ENCODE data around the gene AMER1. TPM values are rescaled to one million over a fixed set of nuclear protein-coding genes. Genes with fewer than 3 reads are reported as not detected.

Gene AMER1
- total and polyA plus RNA-seq, 4 experiments from 2014 or later = 0.05 to 5.5 (median 5.2) TPM; not detected in 1

DNA sequence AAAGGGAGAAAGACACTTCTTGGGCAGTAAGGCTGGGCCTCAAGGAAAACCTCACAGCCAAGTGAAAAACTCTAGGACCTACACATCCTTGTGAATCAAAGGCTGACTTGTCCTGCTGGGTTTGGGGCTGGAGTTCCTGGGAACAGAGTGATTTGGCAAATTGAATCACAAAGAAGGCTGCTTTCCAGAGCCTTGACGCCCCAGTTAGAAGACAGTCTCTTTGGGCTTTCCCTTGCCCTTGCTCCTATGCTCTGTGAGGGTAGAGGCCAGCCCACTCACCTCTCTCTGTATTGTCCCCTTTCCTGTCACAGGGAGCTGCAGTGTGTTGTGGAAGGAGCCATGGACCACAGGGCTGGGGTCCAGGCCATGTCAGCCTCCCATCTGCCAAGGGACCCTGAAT, 9.6 kb downstream of the AMER1 start:
- POLR2A ChIA-PET (ENCODE audit: partially characterized antibody) = no interaction called here
- peak overlapping the region in 1 of 7 donors; percentile 23 for H3K27ac Mint-ChIP-seq

GRCh38 chrX:64192673-64193072, 12.8 kb downstream of the AMER1 start:
- no peaks in the 10 kb centered on the region for H3K9me3 Mint-ChIP-seq
- no peak overlapping the region for H3K27ac Mint-ChIP-seq
- intact Hi-C loops (cut with micrococcal nuclease) = no loop called here
- no peak overlapping the region for H3K4me3 Mint-ChIP-seq
- Histone ChIP-seq H3K27me3 (ENCODE audit: insufficient read depth, low read length) (no peaks in the 10 kb centered on the region), H3K4me3 (ENCODE audit: low read length in 2 of 2) (no peak overlapping the region), H3K36me3 (ENCODE audit: insufficient read depth, low read length) (no peaks in the 10 kb centered on the region), H3K9me3 (ENCODE audit: control insufficient read depth in 1 of 2, low read length in 2 of 2) (no peaks in the 10 kb centered on the region), H3K4me1 (ENCODE audit: insufficient read depth, low read length) (no peaks in the 10 kb centered on the region), H3K27ac (ENCODE audit: low read depth, low read length) (no peak overlapping the region)
- H3K4me1 Mint-ChIP-seq = no peaks in the 10 kb centered on the region
- DNase-seq = no peak
- ChIA-PET CTCF (ENCODE audit: partially characterized antibody) (no interaction called here), POLR2A (ENCODE audit: partially characterized antibody) (no interaction called here)
- H3K36me3 Mint-ChIP-seq = peaks cover 18 to 23% of the 10 kb centered on the region in 2 donors
- no peaks in the 10 kb centered on the region for H3K27me3 Mint-ChIP-seq

More for the DNA sequence above, 9.6 kb downstream of the AMER1 start:
- H3K27ac ChIP-seq (ENCODE audit: low read depth, low read length) = no peak overlapping the region
- intact Hi-C loops (cut with micrococcal nuclease) = no loop called here
- H3K36me3 ChIP-seq (ENCODE audit: insufficient read depth, low read length) = no peaks in the 10 kb centered on the region
- no peaks in the 10 kb centered on the region for H3K4me1 ChIP-seq (ENCODE audit: insufficient read depth, low read length)
- H3K36me3 Mint-ChIP-seq = peaks cover 14 to 15% of the 10 kb centered on the region in 2 donors
- CTCF ChIA-PET (ENCODE audit: partially characterized antibody) = no interaction called here
- no peaks in the 10 kb centered on the region for H3K27me3 ChIP-seq (ENCODE audit: insufficient read depth, low read length)
- no peak overlapping the region for H3K4me3 ChIP-seq (ENCODE audit: low read length in 2 of 2)
- no peaks in the 10 kb centered on the region for H3K27me3 Mint-ChIP-seq
- H3K4me3 Mint-ChIP-seq = no peak overlapping the region
- no peaks in the 10 kb centered on the region for H3K9me3 Mint-ChIP-seq
- H3K4me1 Mint-ChIP-seq = peaks cover 0 to 9% (median 2%) of the 10 kb centered on the region in 4 donors
- no peak for DNase-seq
- no peaks in the 10 kb centered on the region for H3K9me3 ChIP-seq (ENCODE audit: control insufficient read depth in 1 of 2, low read length in 2 of 2)

- POLR2A ChIA-PET (ENCODE audit: partially characterized antibody) = no interaction called here
Observed at GRCh38 chrX:64192040-64192439, 13.5 kb downstream of the AMER1 start.

GRCh38 chrX:64191281-64192010, 14.1 kb downstream of the AMER1 start:
- no peaks in the 10 kb centered on the region for H3K9me3 ChIP-seq (ENCODE audit: control insufficient read depth in 1 of 2, low read length in 2 of 2)
- no peak for DNase-seq
- H3K4me3 ChIP-seq (ENCODE audit: low read length in 2 of 2) = no peak overlapping the region
- no peak overlapping the region for H3K27ac ChIP-seq (ENCODE audit: low read depth, low read length)
- no peak overlapping the region for H3K27ac Mint-ChIP-seq
- CTCF ChIA-PET (ENCODE audit: partially characterized antibody) = no interaction called here
- POLR2A ChIA-PET (ENCODE audit: partially characterized antibody) = no interaction called here
- peaks cover 18 to 23% of the 10 kb centered on the region in 2 donors for H3K36me3 Mint-ChIP-seq
- H3K4me3 Mint-ChIP-seq = no peak overlapping the region
- H3K27me3 Mint-ChIP-seq = no peaks in the 10 kb centered on the region
- no peaks in the 10 kb centered on the region for H3K27me3 ChIP-seq (ENCODE audit: insufficient read depth, low read length)
- H3K9me3 Mint-ChIP-seq = no peaks in the 10 kb centered on the region
- no peaks in the 10 kb centered on the region for H3K4me1 ChIP-seq (ENCODE audit: insufficient read depth, low read length)
- H3K4me1 Mint-ChIP-seq = no peaks in the 10 kb centered on the region
- no peaks in the 10 kb centered on the region for H3K36me3 ChIP-seq (ENCODE audit: insufficient read depth, low read length)
- intact Hi-C loops (cut with micrococcal nuclease) = no loop called here

More at GRCh38 chrX:64192040-64192439, 13.5 kb downstream of the AMER1 start:
- no peak for DNase-seq
- no peaks in the 10 kb centered on the region for H3K27me3 Mint-ChIP-seq
- Histone ChIP-seq H3K4me3 (ENCODE audit: low read length in 2 of 2) (no peak overlapping the region), H3K36me3 (ENCODE audit: insufficient read depth, low read length) (no peaks in the 10 kb centered on the region), H3K27ac (ENCODE audit: low read depth, low read length) (no peak overlapping the region), H3K4me1 (ENCODE audit: insufficient read depth, low read length) (no peaks in the 10 kb centered on the region), H3K27me3 (ENCODE audit: insufficient read depth, low read length) (no peaks in the 10 kb centered on the region), H3K9me3 (ENCODE audit: control insufficient read depth in 1 of 2, low read length in 2 of 2) (no peaks in the 10 kb centered on the region)
- H3K27ac Mint-ChIP-seq = no peak overlapping the region
- CTCF ChIA-PET (ENCODE audit: partially characterized antibody) = no interaction called here
- H3K4me1 Mint-ChIP-seq = no peaks in the 10 kb centered on the region
- intact Hi-C loops (cut with micrococcal nuclease) = no loop called here
- H3K9me3 Mint-ChIP-seq = no peaks in the 10 kb centered on the region
- no peak overlapping the region for H3K4me3 Mint-ChIP-seq
- peaks cover 18 to 23% of the 10 kb centered on the region in 2 donors for H3K36me3 Mint-ChIP-seq

- Histone ChIP-seq H3K36me3 (ENCODE audit: insufficient read depth, low read length) (no peaks in the 10 kb centered on the region), H3K27ac (ENCODE audit: low read depth, low read length) (no peak overlapping the region), H3K4me3 (ENCODE audit: low read length in 2 of 2) (no peak overlapping the region), H3K4me1 (ENCODE audit: insufficient read depth, low read length) (no peaks in the 10 kb centered on the region), H3K9me3 (ENCODE audit: control insufficient read depth in 1 of 2, low read length in 2 of 2) (no peaks in the 10 kb centered on the region), H3K27me3 (ENCODE audit: insufficient read depth, low read length) (no peaks in the 10 kb centered on the region)
- no peak overlapping the region for H3K27ac Mint-ChIP-seq
- no peak overlapping the region for H3K4me3 Mint-ChIP-seq
- DNase-seq = no peak
- peaks cover 18 to 23% of the 10 kb centered on the region in 2 donors for H3K36me3 Mint-ChIP-seq
- intact Hi-C loops (cut with micrococcal nuclease) = no loop called here
- ChIA-PET CTCF (ENCODE audit: partially characterized antibody) (no interaction called here), POLR2A (ENCODE audit: partially characterized antibody) (no interaction called here)
- no peaks in the 10 kb centered on the region for H3K9me3 Mint-ChIP-seq
- H3K4me1 Mint-ChIP-seq = no peaks in the 10 kb centered on the region
- no peaks in the 10 kb centered on the region for H3K27me3 Mint-ChIP-seq
Observed at GRCh38 chrX:64190136-64190740, 15.3 kb downstream of the AMER1 start.

DNA sequence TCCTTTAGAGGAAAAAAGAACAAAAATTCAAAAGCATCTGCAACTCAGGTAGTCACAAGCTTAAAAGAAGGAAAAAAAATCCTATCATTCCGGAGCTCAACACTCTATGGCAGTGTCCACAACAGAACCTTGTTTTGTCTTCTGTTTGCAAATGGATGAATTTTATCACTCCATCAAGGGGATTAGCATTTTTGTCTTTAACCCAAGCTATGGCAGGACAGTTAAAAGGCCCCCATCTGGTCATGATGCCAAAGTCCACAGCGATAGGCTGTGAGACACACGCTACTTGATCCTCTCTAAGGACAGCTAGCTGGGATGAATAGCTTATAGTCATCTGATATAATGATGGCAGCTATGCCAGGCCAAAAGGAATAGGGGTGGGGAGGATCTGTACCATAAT, 16.6 kb downstream of the AMER1 start:
- Mint-ChIP-seq H3K4me3 (no peak overlapping the region), H3K9me3 (no peaks in the 10 kb centered on the region), H3K4me1 (no peaks in the 10 kb centered on the region), H3K36me3 (peaks cover 18 to 23% of the 10 kb centered on the region in 2 donors), H3K27me3 (no peaks in the 10 kb centered on the region), H3K27ac (no peak overlapping the region)
- no peaks in the 10 kb centered on the region for H3K9me3 ChIP-seq (ENCODE audit: control insufficient read depth in 1 of 2, low read length in 2 of 2)
- no peak for DNase-seq
- intact Hi-C loops (cut with micrococcal nuclease) = no loop called here
- no peaks in the 10 kb centered on the region for H3K27me3 ChIP-seq (ENCODE audit: insufficient read depth, low read length)
- no peak overlapping the region for H3K27ac ChIP-seq (ENCODE audit: low read depth, low read length)
- ChIA-PET CTCF (ENCODE audit: partially characterized antibody) (no interaction called here), POLR2A (ENCODE audit: partially characterized antibody) (no interaction called here)
- no peaks in the 10 kb centered on the region for H3K36me3 ChIP-seq (ENCODE audit: insufficient read depth, low read length)
- H3K4me3 ChIP-seq (ENCODE audit: low read length in 2 of 2) = no peak overlapping the region
- no peaks in the 10 kb centered on the region for H3K4me1 ChIP-seq (ENCODE audit: insufficient read depth, low read length)

DNA sequence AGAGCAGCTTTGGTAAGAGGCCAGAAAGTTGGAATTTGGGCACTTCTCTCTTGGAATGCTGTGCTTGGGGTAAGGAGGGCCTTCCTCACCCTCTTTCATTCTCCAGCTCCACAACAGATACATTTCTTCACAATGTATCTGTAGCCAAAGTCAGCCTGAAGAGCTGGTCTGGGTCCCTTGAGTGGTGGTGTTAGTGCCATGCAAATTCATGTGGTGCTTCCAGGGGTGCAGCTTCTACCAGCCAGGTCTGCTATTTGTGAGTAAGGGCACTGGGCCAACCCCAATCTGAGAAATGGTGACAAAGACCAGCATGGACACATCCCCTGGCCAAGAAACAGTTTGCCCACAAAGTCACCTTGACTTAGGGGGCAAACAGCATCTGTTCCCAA, 17.8 kb downstream of the AMER1 start:
- Mint-ChIP-seq H3K4me3 (no peak overlapping the region), H3K4me1 (no peaks in the 10 kb centered on the region), H3K27ac (no peak overlapping the region), H3K27me3 (no peaks in the 10 kb centered on the region), H3K9me3 (no peaks in the 10 kb centered on the region), H3K36me3 (peaks cover 16 to 23% of the 10 kb centered on the region in 2 donors)
- Histone ChIP-seq H3K4me1 (ENCODE audit: insufficient read depth, low read length) (no peaks in the 10 kb centered on the region), H3K27ac (ENCODE audit: low read depth, low read length) (no peak overlapping the region), H3K9me3 (ENCODE audit: control insufficient read depth in 1 of 2, low read length in 2 of 2) (no peaks in the 10 kb centered on the region), H3K27me3 (ENCODE audit: insufficient read depth, low read length) (no peaks in the 10 kb centered on the region), H3K4me3 (ENCODE audit: low read length in 2 of 2) (no peak overlapping the region), H3K36me3 (ENCODE audit: insufficient read depth, low read length) (no peaks in the 10 kb centered on the region)
- POLR2A ChIA-PET (ENCODE audit: partially characterized antibody) = no interaction called here
- no peak for DNase-seq
- CTCF ChIA-PET (ENCODE audit: partially characterized antibody) = interaction anchor here (0.6 kb wide), 1 partner anchor 11 kb away, joined by 3 read pairs; no protein-coding TSS in a partner anchor
- intact Hi-C loops (cut with micrococcal nuclease) = no loop called here

All from CD4-positive, alpha-beta memory T cell (primary cell).